Right lobe of liver (tissue), 6 donors: Measurements from ENCODE around the gene BEND2. TPM values are rescaled to one million over a fixed set of nuclear protein-coding genes. Genes with fewer than 3 reads are reported as not detected.

Experiments used
- ATAC-seq, 4 donors: fragments of 200-7000 bp; cut with Tn5 transposase; one replicate each; pipeline ENCODE4 v1.9.1; 2020; ENCODE audit warnings: mild to moderate bottlenecking in 4 of 4, moderate library complexity in 4 of 4
- DNase-seq, 3 donors: peaks; one replicate each; pipeline ENCODE4 v3.0.0-alpha.2; 2020
- H3K27ac ChIP-seq, 3 donors: fragments of 200-600 bp; one replicate each; pipeline ENCODE4 v1.8.0; 2022
- H3K27me3 ChIP-seq, 2 donors: fragments of 200-600 bp; one replicate each; pipeline ENCODE4 v1.8.0; 2022
- H3K36me3 ChIP-seq, 4 donors: fragments of 200-600 bp; sonication (generic) in 1 of 4; one replicate each; pipeline versions ENCODE4 v1.5.1 to v1.8.0; 2017 to 2022; ENCODE audit warnings: control low read depth in 1 of 4
- H3K4me1 ChIP-seq, 4 donors: fragments of 200-600 bp; sonication (generic) in 1 of 4; one replicate each; pipeline versions ENCODE4 v1.5.1 to v1.8.0; 2017 to 2022; ENCODE audit warnings: control low read depth in 1 of 4
- H3K4me3 ChIP-seq, 3 donors: fragments of 200-600 bp; one replicate each; pipeline ENCODE4 v1.8.0; 2022
- H3K9me3 ChIP-seq, 4 donors: fragments of 200-600 bp; sonication (generic) in 1 of 4; one replicate each; pipeline versions ENCODE4 v1.5.1 to v1.8.0; 2017 to 2022; ENCODE audit warnings: control low read depth in 1 of 4
- CTCF ChIP-seq, 4 donors: fragments of 200-600 bp in 3 of 4; fragments of 450-650 bp in 1 of 4; IDR thresholded peaks; one replicate each; pipeline versions ENCODE4 v1.5.1 to v1.8.0; 2016 to 2022; ENCODE audit warnings: antibody characterized with exemption in 4 of 4, mild to moderate bottlenecking in 2 of 4
- POLR2A ChIP-seq: fragments of 450-650 bp; IDR thresholded peaks from one replicate; pipeline ENCODE4 v1.6.1; 2017; ENCODE audit warnings: antibody characterized with exemption, mild to moderate bottlenecking
- whole genome bisulfite sequencing: methylation state at CpG from one replicate; pipeline ENCODE4 v1.1.6; 2018; ENCODE audit warnings: low coverage, low lambda C conversion rate; ENCODE audit not compliant: insufficient coverage; ENCODE audit errors: missing lambda C conversion rate; 5-methylcytosine and 5-hydroxymethylcytosine counted together
- intact Hi-C, 2 donors: fragments of 100-400 bp; cut with DNase I; formaldehyde crosslinking; loops; one replicate each; pipeline versions ENCODE4 v1.11.2 to v1.14.1; 2022
- total RNA-seq, 6 experiments: library from RNA; depleted of rRNA in 2 of 6; stranded (reverse); fragments of >200 nt in 2 of 6; fragmentation: NEBNext Ultra II Directional in 3 of 6; extraction: Animal tissue kit (Norgen Biotek cat#: 25700) in 3 of 6; gene quantifications; one replicate each; pipeline versions ENCODE4 v1.1.0 to v1.2.4, GENCODE V29; 2016 to 2023
- donor health status: DM: no; HTN: yes; CAD: no.
- donor health status: DM: no; HTN: no; CAD: no.
- donor health status: DM: no; HTN: no; CAD: no.
- donor health status: DM: no; HTN: yes; CAD: no.
- donor health status: DM: no; HTN: yes; CAD: no.

Gene BEND2
- total RNA-seq, 6 experiments from 2014 or later = 0.05 TPM; not detected in 5

GRCh38 chrX:18151649-18152048 is 69.0 kb downstream of the BEND2 start:
- no peak overlapping the region for H3K4me3 ChIP-seq
- intact Hi-C loops = no loop called here
- H3K4me1 ChIP-seq = no peaks in the 10 kb centered on the region
- no peak overlapping the region for H3K27ac ChIP-seq
- no peak for ATAC-seq
- H3K9me3 ChIP-seq = no peaks in the 10 kb centered on the region
- DNase-seq = no peak
- TF ChIP-seq CTCF (IDR thresholded peaks at IDR 0.05) (no peak), POLR2A (no peak)
- 46% methylated on average over 1 of the region's 1 CpG for whole genome bisulfite sequencing
- no peaks in the 10 kb centered on the region for H3K27me3 ChIP-seq
- H3K36me3 ChIP-seq = no peaks in the 10 kb centered on the region

GRCh38 chrX:18151157-18151556 is 69.5 kb downstream of the BEND2 start:
- H3K36me3 ChIP-seq = no peaks in the 10 kb centered on the region
- no peak overlapping the region for H3K4me3 ChIP-seq
- no peak for TF ChIP-seq CTCF (IDR thresholded peaks at IDR 0.05)
- TF ChIP-seq POLR2A = no peak
- ATAC-seq = no peak
- 45% methylated on average over 5 of the region's 5 CpGs for WGBS
- H3K4me1 ChIP-seq = no peaks in the 10 kb centered on the region
- H3K9me3 ChIP-seq = no peaks in the 10 kb centered on the region
- DNase-seq = no peak
- intact Hi-C loops = no loop called here
- no peaks in the 10 kb centered on the region for H3K27me3 ChIP-seq
- H3K27ac ChIP-seq = no peak overlapping the region

DNA sequence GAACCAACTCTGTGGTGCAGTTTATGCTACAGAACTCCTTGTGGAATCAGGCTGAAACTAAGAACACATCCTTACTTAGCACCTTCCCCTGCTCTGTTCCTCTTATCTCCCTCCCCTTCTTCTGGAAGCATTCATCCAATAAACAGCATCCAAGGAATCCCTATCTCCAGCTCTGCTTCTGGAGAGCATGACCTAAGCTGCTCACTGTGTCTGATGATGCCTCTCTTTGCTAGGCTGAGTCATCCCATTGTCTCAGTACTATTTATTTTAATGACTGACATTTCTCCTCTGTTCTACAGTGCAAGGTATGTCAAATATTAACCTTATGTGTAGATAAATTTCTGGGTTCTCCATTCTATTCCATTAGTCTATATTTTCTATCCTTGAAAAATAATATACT is 71.2 kb downstream of the BEND2 start:
- intact Hi-C loops = no loop called here
- H3K4me1 ChIP-seq = no peaks in the 10 kb centered on the region
- H3K27me3 ChIP-seq = no peaks in the 10 kb centered on the region
- no peak overlapping the region for H3K27ac ChIP-seq
- no peaks in the 10 kb centered on the region for H3K36me3 ChIP-seq
- ATAC-seq (no peak), DNase-seq (no peak)
- no peaks in the 10 kb centered on the region for H3K9me3 ChIP-seq
- TF ChIP-seq CTCF (IDR thresholded peaks at IDR 0.05) (no peak), POLR2A (no peak)
- no peak overlapping the region for H3K4me3 ChIP-seq

DNA sequence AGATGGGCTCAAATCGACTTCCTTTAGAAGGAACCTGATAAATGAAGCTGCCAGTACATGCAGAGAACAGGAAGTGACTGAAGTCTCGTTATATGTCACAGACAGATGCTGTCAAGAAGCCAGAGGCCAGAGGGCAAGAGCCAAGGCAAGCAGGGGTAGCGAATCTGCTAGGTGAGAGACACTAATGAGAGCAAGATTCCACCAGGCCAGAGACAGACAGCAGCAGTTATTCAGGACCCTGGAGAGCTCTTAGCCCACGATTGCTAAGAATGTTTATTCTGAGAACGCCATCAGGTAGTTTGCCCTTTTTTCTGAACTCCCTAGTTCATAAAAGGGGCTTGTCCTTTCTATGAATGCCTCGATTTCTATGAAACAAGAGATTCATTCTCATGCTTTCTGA is 73.7 kb downstream of the BEND2 start:
- DNase-seq (no peak), ATAC-seq (peak in 1 of 4 donors; percentile 33)
- H3K4me1 ChIP-seq = no peaks in the 10 kb centered on the region
- intact Hi-C loops = no loop called here
- H3K9me3 ChIP-seq = no peaks in the 10 kb centered on the region
- TF ChIP-seq CTCF (IDR thresholded peaks at IDR 0.05) (no peak), POLR2A (no peak)
- 13% methylated on average over 6 of the region's 6 CpGs for WGBS
- no peaks in the 10 kb centered on the region for H3K36me3 ChIP-seq
- H3K27ac ChIP-seq = no peak overlapping the region
- H3K27me3 ChIP-seq = no peaks in the 10 kb centered on the region
- H3K4me3 ChIP-seq = no peak overlapping the region

DNA sequence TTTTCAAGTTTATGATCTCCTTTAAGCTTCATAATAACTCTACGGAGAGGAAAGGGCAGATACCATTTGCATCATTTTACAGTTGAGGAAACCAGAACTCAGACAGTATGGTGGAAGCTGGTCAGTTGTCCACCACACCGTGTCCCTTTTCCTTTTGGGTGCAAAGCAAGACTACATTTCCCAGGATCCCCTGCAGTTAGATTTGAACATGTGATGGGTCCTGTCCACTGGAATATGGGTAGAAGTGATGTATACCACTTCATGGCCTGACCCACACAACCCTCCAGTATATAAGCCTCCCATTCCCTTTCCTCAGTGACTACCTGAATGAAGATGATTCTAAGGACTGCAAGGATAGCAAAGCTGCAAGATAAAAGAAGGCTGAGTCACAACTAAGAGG is 74.7 kb downstream of the BEND2 start:
- no peaks in the 10 kb centered on the region for H3K36me3 ChIP-seq
- intact Hi-C loops = no loop called here
- DNase-seq = no peak
- H3K4me1 ChIP-seq = no peaks in the 10 kb centered on the region
- no peaks in the 10 kb centered on the region for H3K27me3 ChIP-seq
- 54% methylated on average over 2 of the region's 2 CpGs for WGBS
- TF ChIP-seq POLR2A = no peak
- no peak for TF ChIP-seq CTCF (IDR thresholded peaks at IDR 0.05)
- ATAC-seq = no peak
- H3K9me3 ChIP-seq = no peaks in the 10 kb centered on the region
- no peak overlapping the region for H3K27ac ChIP-seq
- H3K4me3 ChIP-seq = no peak overlapping the region
